ENCODE results near the gene ADAMTS6.

The ADAMTS6 gene

DNA sequence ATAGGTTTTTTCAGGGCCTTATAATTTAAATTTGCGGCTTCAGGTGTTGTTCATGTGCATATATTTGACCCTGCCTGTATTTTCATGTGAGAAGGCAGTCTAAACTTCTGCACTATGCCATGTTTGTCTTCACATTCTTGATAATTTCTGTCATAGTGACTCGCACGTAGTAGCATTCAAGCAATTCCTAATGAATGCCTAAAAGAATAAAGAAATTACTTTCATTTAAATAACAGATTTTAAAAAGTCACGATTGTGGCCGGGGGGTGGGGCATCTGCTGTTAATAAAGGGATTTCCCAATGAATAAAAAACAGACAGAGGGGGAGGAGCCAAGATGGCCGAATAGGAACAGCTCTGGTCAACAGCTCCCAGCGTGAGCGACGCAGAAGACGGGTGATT, 318.0 kb downstream of the ADAMTS6 start:
- H3K4me3 ChIP-seq (ENCODE audit: low read depth in 1 of 2, low read length in 2 of 2): no peak overlapping the region
- H3K36me3 ChIP-seq (ENCODE audit: insufficient read depth, low read length): no peaks in the 10 kb centered on the region
- H3K9ac ChIP-seq (ENCODE audit: low read length): no peak overlapping the region
- no peak overlapping the region for H3K27ac ChIP-seq (ENCODE audit: low read depth, low read length)
- H3K4me1 ChIP-seq (ENCODE audit: insufficient read depth, low read length): no peaks in the 10 kb centered on the region
- H3K27me3 ChIP-seq (ENCODE audit: control insufficient read depth in 1 of 2, insufficient read depth in 2 of 2, low read length in 2 of 2): no peaks in the 10 kb centered on the region
- H3K9me3 ChIP-seq (ENCODE audit: low read length): no peaks in the 10 kb centered on the region

DNA sequence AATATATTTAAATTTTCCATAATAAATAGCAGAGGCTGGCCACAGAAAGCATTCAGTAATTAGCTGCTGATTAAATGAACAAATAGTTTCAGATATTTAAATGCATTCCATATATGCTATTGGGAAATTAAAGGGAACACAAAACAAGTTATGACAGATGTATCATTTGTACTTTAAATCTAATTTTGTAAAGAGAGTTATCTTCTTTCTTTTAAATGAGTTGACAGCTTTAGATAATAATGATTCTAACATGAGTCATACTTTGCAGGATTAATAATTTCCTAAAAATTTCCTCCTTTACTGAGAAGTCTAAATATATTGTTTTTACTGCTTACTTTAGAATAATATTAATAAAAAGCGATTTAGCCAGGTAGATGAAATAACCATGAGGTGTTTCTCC, 320.1 kb downstream of the ADAMTS6 start:
- Histone ChIP-seq H3K9ac (ENCODE audit: low read length) (no peak overlapping the region), H3K36me3 (ENCODE audit: insufficient read depth, low read length) (no peaks in the 10 kb centered on the region), H3K27ac (ENCODE audit: low read depth, low read length) (no peak overlapping the region), H3K4me1 (ENCODE audit: insufficient read depth, low read length) (no peaks in the 10 kb centered on the region), H3K27me3 (ENCODE audit: control insufficient read depth in 1 of 2, insufficient read depth in 2 of 2, low read length in 2 of 2) (no peaks in the 10 kb centered on the region), H3K9me3 (ENCODE audit: low read length) (no peaks in the 10 kb centered on the region), H3K4me3 (ENCODE audit: low read depth in 1 of 2, low read length in 2 of 2) (no peak overlapping the region)

- no peak overlapping the region for H3K27ac ChIP-seq (ENCODE audit: low read depth, low read length)
- no peak overlapping the region for H3K9ac ChIP-seq (ENCODE audit: low read length)
- H3K4me1 ChIP-seq (ENCODE audit: insufficient read depth, low read length): no peaks in the 10 kb centered on the region
- H3K27me3 ChIP-seq (ENCODE audit: control insufficient read depth in 1 of 2, insufficient read depth in 2 of 2, low read length in 2 of 2): no peaks in the 10 kb centered on the region
- no peak overlapping the region for H3K4me3 ChIP-seq (ENCODE audit: low read depth in 1 of 2, low read length in 2 of 2)
- H3K36me3 ChIP-seq (ENCODE audit: insufficient read depth, low read length): no peaks in the 10 kb centered on the region
- no peaks in the 10 kb centered on the region for H3K9me3 ChIP-seq (ENCODE audit: low read length)
Measured at GRCh38 chr5:65157906-65158603, 323.7 kb downstream of the ADAMTS6 start.

DNA sequence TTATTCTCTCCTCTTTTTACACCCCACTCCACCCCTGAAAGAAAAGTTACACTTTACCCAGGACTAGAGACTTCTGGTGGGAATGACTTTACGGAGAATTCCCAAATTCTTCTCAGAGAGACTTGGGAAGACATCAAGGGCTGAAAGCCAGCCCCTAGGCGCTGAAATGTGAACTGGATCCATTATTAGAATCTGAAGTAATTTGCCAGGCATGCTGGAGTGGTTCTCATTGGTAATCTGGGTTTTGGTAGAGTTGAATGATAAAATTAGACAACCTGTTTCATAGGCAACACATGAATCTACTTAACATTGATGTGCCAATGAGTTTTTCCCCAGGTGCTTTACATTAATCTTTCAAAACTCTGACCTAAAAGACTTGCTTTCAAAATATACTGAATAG, 324.8 kb downstream of the ADAMTS6 start:
- H3K27me3 ChIP-seq (ENCODE audit: control insufficient read depth in 1 of 2, insufficient read depth in 2 of 2, low read length in 2 of 2): no peaks in the 10 kb centered on the region
- no peaks in the 10 kb centered on the region for H3K9me3 ChIP-seq (ENCODE audit: low read length)
- no peak overlapping the region for H3K9ac ChIP-seq (ENCODE audit: low read length)
- H3K27ac ChIP-seq (ENCODE audit: low read depth, low read length): no peak overlapping the region
- no peak overlapping the region for H3K4me3 ChIP-seq (ENCODE audit: low read depth in 1 of 2, low read length in 2 of 2)
- no peaks in the 10 kb centered on the region for H3K36me3 ChIP-seq (ENCODE audit: insufficient read depth, low read length)
- no peaks in the 10 kb centered on the region for H3K4me1 ChIP-seq (ENCODE audit: insufficient read depth, low read length)

DNA sequence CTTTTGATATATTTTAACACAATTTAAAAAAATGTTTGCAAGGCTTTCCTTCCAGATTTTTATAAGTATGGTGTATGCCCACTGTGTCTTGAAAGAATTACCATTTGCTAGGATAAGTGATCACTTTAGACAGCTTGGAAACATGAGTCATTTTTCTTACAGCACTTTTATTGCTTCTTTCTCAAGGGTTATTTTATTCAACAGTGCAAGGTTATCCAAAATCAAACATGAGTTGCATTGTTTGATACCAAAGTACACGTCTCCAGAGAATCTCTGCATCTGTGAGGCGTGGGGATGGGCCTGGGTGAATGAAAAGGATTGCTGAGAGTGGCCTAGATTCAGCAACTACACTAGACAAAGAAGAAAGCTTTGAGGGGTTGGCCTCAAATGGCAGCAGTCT, 329.6 kb downstream of the ADAMTS6 start:
- Histone ChIP-seq H3K4me1 (ENCODE audit: insufficient read depth, low read length) (peaks cover 3% of the 10 kb centered on the region), H3K36me3 (ENCODE audit: insufficient read depth, low read length) (no peaks in the 10 kb centered on the region), H3K9me3 (ENCODE audit: low read length) (no peaks in the 10 kb centered on the region), H3K4me3 (ENCODE audit: low read depth in 1 of 2, low read length in 2 of 2) (no peak overlapping the region), H3K27me3 (ENCODE audit: control insufficient read depth in 1 of 2, insufficient read depth in 2 of 2, low read length in 2 of 2) (no peaks in the 10 kb centered on the region), H3K27ac (ENCODE audit: low read depth, low read length) (no peak overlapping the region), H3K9ac (ENCODE audit: low read length) (no peak overlapping the region)

GRCh38 chr5:65151614-65152013, 330.1 kb downstream of the ADAMTS6 start:
- no peaks in the 10 kb centered on the region for H3K36me3 ChIP-seq (ENCODE audit: insufficient read depth, low read length)
- H3K9ac ChIP-seq (ENCODE audit: low read length): no peak overlapping the region
- peaks cover 3% of the 10 kb centered on the region for H3K4me1 ChIP-seq (ENCODE audit: insufficient read depth, low read length)
- no peaks in the 10 kb centered on the region for H3K27me3 ChIP-seq (ENCODE audit: control insufficient read depth in 1 of 2, insufficient read depth in 2 of 2, low read length in 2 of 2)
- no peak overlapping the region for H3K4me3 ChIP-seq (ENCODE audit: low read depth in 1 of 2, low read length in 2 of 2)
- no peaks in the 10 kb centered on the region for H3K9me3 ChIP-seq (ENCODE audit: low read length)
- H3K27ac ChIP-seq (ENCODE audit: low read depth, low read length): no peak overlapping the region

DNA sequence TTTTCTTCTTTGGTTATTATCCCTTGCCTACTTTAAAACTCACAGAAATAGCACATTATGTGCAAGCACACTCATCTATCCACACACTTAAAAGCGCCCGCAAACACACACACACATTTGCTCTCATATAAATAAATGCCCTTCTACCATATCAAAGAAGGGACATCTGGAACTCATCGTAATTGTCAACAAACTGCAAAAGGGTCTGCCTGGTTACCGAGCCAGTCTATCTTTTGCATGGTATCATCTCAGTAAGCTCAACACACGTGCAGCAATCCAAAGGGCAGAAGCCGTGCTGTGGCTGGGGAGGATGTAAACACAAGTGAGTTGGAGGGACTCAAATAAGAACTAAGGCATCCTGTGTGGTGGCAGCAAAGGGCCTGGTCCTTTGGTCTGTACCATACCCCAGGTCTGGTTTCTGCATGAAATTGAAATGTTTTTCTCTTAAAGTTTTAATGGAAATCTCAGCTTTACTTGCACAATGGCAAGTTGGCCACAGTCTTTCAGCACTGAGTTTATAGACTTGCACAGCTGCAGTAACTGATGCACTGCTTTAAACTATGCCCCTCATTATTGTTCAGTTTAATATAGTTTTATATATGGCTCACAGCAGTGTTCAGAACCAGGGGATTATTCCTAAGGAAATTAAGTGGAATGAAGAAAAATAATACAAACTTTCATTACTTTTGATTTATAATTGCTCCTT, 331.0 kb downstream of the ADAMTS6 start:
- H3K9ac ChIP-seq (ENCODE audit: low read length): no peak overlapping the region
- no peak overlapping the region for H3K27ac ChIP-seq (ENCODE audit: low read depth, low read length)
- H3K36me3 ChIP-seq (ENCODE audit: insufficient read depth, low read length): no peaks in the 10 kb centered on the region
- H3K9me3 ChIP-seq (ENCODE audit: low read length): no peaks in the 10 kb centered on the region
- H3K27me3 ChIP-seq (ENCODE audit: control insufficient read depth in 1 of 2, insufficient read depth in 2 of 2, low read length in 2 of 2): no peaks in the 10 kb centered on the region
- peaks cover 3% of the 10 kb centered on the region for H3K4me1 ChIP-seq (ENCODE audit: insufficient read depth, low read length)
- H3K4me3 ChIP-seq (ENCODE audit: low read depth in 1 of 2, low read length in 2 of 2): no peak overlapping the region

DNA sequence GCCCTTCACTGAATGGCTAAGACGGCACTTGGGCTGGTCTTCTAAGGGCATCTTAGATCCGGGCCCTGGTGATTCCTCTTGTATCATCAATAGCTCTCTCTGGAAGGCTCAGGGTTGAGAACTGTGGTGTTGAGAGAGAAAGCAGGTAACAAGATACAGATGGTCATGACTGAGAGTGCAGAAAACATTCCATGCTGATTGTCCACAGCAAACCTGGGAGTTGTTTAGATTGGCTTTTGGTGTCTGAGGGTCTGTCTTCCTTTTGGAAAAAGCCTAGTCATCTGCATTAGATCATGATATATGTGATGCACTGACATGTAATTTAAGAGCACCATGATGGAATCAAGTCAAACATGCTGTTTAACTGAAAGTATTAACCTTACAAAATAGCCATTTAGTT, 331.9 kb downstream of the ADAMTS6 start:
- H3K36me3 ChIP-seq (ENCODE audit: insufficient read depth, low read length): no peaks in the 10 kb centered on the region
- H3K27me3 ChIP-seq (ENCODE audit: control insufficient read depth in 1 of 2, insufficient read depth in 2 of 2, low read length in 2 of 2): no peaks in the 10 kb centered on the region
- H3K9me3 ChIP-seq (ENCODE audit: low read length): no peaks in the 10 kb centered on the region
- H3K4me1 ChIP-seq (ENCODE audit: insufficient read depth, low read length): peaks cover 3% of the 10 kb centered on the region
- no peak overlapping the region for H3K27ac ChIP-seq (ENCODE audit: low read depth, low read length)
- no peak overlapping the region for H3K9ac ChIP-seq (ENCODE audit: low read length)
- no peak overlapping the region for H3K4me3 ChIP-seq (ENCODE audit: low read depth in 1 of 2, low read length in 2 of 2)

DNA sequence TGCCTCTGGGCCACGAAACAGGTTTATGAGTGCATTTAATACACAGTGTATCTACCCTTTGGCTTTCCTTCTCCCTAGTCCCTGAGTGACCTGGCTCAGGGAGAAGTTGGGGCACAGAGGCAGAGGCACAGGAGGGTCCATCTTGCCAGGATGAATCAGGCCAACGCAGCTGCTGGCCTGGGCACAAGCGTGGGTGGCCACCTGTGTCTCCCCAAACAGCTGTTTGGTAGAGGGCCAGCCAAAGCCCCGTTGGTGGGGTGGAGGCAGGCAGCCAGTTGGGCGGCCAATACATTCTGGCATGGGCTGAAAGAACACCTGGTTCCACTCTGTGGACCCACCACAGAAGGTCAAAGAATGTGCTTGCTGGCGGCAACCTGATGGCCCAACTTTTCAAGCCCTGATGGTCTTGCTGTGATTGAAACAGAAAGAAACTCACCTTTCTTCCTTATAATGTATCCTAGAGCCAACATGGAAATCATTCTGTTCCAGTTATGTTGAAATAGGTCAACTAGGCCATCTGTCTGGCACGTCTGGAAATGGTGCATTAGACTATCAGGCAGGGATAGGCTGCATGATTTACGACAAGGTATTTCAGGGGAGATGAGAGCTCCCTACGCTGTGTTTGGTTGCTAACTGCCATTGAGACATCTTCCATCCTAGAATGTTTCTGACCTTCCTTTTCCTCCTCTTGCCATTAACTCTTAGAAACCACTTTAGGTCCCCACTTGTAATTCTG, 337.4 kb downstream of the ADAMTS6 start:
- H3K4me1 ChIP-seq (ENCODE audit: insufficient read depth, low read length): no peaks in the 10 kb centered on the region
- H3K27me3 ChIP-seq (ENCODE audit: control insufficient read depth in 1 of 2, insufficient read depth in 2 of 2, low read length in 2 of 2): no peaks in the 10 kb centered on the region
- H3K27ac ChIP-seq (ENCODE audit: low read depth, low read length): no peak overlapping the region
- H3K9ac ChIP-seq (ENCODE audit: low read length): no peak overlapping the region
- no peaks in the 10 kb centered on the region for H3K9me3 ChIP-seq (ENCODE audit: low read length)
- H3K4me3 ChIP-seq (ENCODE audit: low read depth in 1 of 2, low read length in 2 of 2): no peak overlapping the region
- H3K36me3 ChIP-seq (ENCODE audit: insufficient read depth, low read length): no peaks in the 10 kb centered on the region

- no peaks in the 10 kb centered on the region for H3K9me3 ChIP-seq (ENCODE audit: low read length)
- H3K27ac ChIP-seq (ENCODE audit: low read depth, low read length): no peak overlapping the region
- H3K36me3 ChIP-seq (ENCODE audit: insufficient read depth, low read length): no peaks in the 10 kb centered on the region
- no peak overlapping the region for H3K9ac ChIP-seq (ENCODE audit: low read length)
- H3K27me3 ChIP-seq (ENCODE audit: control insufficient read depth in 1 of 2, insufficient read depth in 2 of 2, low read length in 2 of 2): no peaks in the 10 kb centered on the region
- no peak overlapping the region for H3K4me3 ChIP-seq (ENCODE audit: low read depth in 1 of 2, low read length in 2 of 2)
- no peaks in the 10 kb centered on the region for H3K4me1 ChIP-seq (ENCODE audit: insufficient read depth, low read length)
Measured at GRCh38 chr5:65142511-65143011, 339.2 kb downstream of the ADAMTS6 start.

DNA sequence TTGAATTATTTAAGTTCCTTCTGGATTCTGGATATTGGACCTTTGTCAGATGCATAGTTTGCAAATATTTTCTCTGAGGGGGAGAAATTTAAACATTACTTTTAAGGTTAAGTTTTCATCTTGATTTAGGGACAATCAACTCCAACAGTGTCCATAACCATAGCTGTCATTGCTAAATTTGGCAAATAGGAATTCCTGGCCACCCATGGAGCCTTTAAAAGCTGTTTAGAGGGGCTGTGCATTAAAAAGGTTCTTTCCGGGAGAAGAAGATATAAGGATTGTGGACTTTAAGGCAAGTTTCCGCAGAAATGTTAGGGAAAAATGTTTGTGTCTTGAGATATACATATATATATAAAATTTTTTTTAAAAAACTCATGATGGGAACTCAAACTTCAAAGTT, 339.7 kb downstream of the ADAMTS6 start:
- H3K36me3 ChIP-seq (ENCODE audit: insufficient read depth, low read length): no peaks in the 10 kb centered on the region
- H3K27ac ChIP-seq (ENCODE audit: low read depth, low read length): no peak overlapping the region
- H3K9ac ChIP-seq (ENCODE audit: low read length): no peak overlapping the region
- no peaks in the 10 kb centered on the region for H3K27me3 ChIP-seq (ENCODE audit: control insufficient read depth in 1 of 2, insufficient read depth in 2 of 2, low read length in 2 of 2)
- H3K4me1 ChIP-seq (ENCODE audit: insufficient read depth, low read length): no peaks in the 10 kb centered on the region
- H3K9me3 ChIP-seq (ENCODE audit: low read length): no peaks in the 10 kb centered on the region
- no peak overlapping the region for H3K4me3 ChIP-seq (ENCODE audit: low read depth in 1 of 2, low read length in 2 of 2)
